GM19035 (cell line): Measurements from ENCODE around the gene TIMP2.
"Not testable (repeated sequence)": the region's sequence is repeated elsewhere in the genome, so short reads cannot be mapped to it uniquely, and the experiment has no call there.

Experiments used
- ATAC-seq: cut with Tn5 transposase; IDR thresholded peaks from one replicate; pipeline ENCODE4 v1.9.1; 2021; ENCODE audit not compliant: unreplicated experiment

The TIMP2 gene

GRCh38 chr17:78925234-78925633 is at the start of gene TIMP2:
Gene TIMP2, minus strand, starts transcription at chr17:78925387. Its CDS starts 299 bp downstream, at chr17:78925088.
- no peak for ATAC-seq

GRCh38 chr17:78973792-78974520 is 48.8 kb upstream of the TIMP2 start:
- ATAC-seq = no peak

GRCh38 chr17:78973196-78973595 is 48.0 kb upstream of the TIMP2 start:
- ATAC-seq = no peak

- ATAC-seq = no peak
Measured at GRCh38 chr17:78972507-78973105, 47.4 kb upstream of the TIMP2 start.

GRCh38 chr17:78971756-78972506 is 46.7 kb upstream of the TIMP2 start:
- no peak for ATAC-seq

GRCh38 chr17:78970834-78971755 is 45.9 kb upstream of the TIMP2 start:
- ATAC-seq = no peak

- ATAC-seq = no peak
Measured at GRCh38 chr17:78969865-78970264, 44.7 kb upstream of the TIMP2 start.

- no peak for ATAC-seq
Measured at GRCh38 chr17:78967782-78968362, 42.7 kb upstream of the TIMP2 start.

- no peak for ATAC-seq
Measured at GRCh38 chr17:78966910-78967600, 41.9 kb upstream of the TIMP2 start.

GRCh38 chr17:78966123-78966813 is 41.1 kb upstream of the TIMP2 start:
- ATAC-seq = no peak

GRCh38 chr17:78965491-78965924 is 40.3 kb upstream of the TIMP2 start:
- ATAC-seq = no peak

- ATAC-seq = no peak
Measured at GRCh38 chr17:78963378-78963777, 38.2 kb upstream of the TIMP2 start.

GRCh38 chr17:78962984-78963348 is 37.8 kb upstream of the TIMP2 start:
- not testable (repeated sequence) for ATAC-seq

GRCh38 chr17:78962345-78962983 is 37.3 kb upstream of the TIMP2 start:
- no peak for ATAC-seq

GRCh38 chr17:78961571-78961970 is 36.4 kb upstream of the TIMP2 start:
- no peak for ATAC-seq

- ATAC-seq = no peak
Measured at GRCh38 chr17:78960928-78961327, 35.7 kb upstream of the TIMP2 start.

- no peak for ATAC-seq
Measured at GRCh38 chr17:78959803-78960202, 34.6 kb upstream of the TIMP2 start.

GRCh38 chr17:78958641-78959127 is 33.5 kb upstream of the TIMP2 start:
- no peak for ATAC-seq

GRCh38 chr17:78957128-78957527 is 31.9 kb upstream of the TIMP2 start:
- ATAC-seq = no peak
